ENCODE results near the gene IGFBP1.
"Not testable (repeated sequence)": the region's sequence is repeated elsewhere in the genome, so short reads cannot be mapped to it uniquely, and the experiment has no call there.

Gene IGFBP1

DNA sequence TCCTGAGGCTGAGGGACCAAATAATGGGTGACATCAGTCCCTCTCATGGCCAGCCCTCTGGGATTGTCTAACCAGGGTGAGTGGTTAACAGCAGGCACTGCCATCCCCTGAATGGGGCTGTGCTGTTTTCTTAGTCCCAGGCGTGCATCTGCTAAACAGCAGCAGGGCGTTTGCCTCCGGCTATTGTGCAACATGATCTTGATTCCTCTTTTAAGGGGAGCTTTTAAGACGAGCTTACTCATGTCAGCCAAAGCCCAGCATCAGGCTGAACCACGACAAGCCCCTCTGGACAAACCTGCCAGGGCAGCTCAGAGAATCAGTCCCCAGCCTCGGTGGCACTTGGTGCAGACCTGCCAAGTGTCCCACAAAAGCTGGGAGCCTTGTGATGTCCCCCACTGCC lies 49.0 kb downstream of the IGFBP1 start:
- no peak for DNase-seq (ENCODE audit: low read depth, low spot score)

DNA sequence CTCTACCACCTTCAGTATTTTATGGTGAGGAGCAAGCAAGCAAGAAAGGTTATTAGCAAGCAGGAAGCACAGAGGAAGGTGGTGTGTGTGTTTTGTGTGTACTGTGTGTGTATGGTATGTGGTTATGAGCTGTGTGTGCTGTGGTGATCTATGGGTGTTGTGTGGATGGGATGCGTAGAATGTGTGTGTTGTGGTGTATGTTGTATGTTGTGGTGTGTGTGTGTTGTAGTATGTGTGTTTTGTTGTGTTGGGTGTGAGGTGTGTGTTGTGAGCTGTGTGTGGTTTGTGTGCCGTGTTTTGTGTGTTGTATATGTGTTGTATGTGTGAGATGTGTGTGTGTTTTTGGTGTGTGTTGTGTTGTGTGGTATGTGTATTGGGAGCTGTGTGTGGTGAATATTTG lies 49.6 kb downstream of the IGFBP1 start:
- no peak for DNase-seq (ENCODE audit: low read depth, low spot score)

DNA sequence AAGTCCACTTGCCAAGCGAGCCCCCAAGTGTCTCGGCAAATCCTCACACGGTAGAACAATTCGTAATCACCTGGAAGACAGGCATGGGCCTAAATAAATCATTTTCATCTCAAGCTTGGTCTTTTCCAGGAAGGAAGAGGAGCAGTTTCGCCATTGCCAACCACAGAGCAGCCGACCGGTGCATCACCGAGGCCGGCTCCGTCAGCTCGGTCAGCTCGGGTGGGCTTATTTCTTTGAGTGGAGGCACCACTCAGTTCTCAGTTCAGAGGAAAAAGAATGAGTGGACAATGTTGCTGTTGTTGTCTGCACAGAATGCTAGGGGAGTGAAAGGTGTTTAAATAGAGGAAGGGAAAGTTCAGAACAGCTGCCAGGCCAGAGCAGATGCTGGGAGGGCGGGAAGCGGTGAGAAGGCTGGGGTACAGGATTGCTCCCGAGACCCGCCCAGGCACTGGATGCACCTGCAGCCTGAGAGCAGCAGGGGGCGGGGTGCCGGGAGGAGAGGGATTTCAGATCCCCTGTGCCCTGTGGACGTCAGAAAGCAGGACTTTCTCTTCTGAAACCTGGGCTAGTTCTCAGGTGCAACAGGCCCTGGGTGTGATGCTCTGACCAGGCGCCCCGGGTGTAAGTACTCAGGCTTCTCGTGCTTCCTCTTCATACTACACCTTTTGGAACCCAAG lies 50.5 kb downstream of the IGFBP1 start:
- no peak for DNase-seq (ENCODE audit: low read depth, low spot score)

DNA sequence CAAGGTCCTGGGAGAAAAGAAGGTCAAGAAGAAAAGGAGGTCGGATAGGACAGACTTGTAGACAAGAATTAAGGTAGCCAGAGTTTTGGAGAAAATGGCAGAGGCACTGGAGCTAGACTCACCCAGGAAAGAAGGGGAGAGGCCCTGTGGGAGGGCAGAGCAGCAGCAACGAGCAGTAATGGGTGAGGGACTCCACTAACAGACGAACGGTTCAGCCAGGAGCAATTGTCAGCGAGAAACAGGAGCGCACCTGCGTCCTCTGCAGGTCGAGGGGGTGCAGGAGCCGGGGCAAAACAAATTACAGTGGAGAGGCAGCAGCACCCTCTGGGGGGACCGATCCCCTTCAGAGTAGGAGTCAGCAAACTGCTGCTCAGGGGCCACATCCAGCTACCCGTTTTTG lies 51.3 kb downstream of the IGFBP1 start:
- DNase-seq (ENCODE audit: low read depth, low spot score): no peak

DNA sequence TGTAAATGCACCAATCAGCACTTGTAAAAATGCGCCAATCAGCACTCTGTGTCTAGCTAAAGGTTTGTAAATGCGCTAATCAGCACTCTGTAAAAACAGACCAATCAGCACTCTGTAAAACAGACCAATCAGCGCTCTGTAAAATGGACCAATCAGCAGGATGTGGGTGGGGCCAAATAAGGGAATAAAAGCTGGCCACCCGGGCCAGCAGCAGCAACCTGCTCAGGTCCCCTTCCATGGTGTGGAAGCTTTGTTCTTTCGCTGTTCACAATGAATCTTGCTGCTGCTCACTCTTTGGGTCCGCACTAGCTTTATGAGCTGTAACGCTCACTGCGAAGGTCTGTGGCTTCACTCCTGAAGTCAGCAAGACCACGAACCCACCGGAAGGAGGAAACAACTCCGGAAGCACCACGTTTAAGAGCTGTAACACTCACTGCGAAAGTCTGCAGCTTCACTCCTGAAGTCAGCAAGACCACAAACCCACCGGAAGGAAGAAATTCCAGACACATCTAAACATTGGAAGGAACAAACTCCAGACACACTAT lies 52.0 kb downstream of the IGFBP1 start:
- DNase-seq (ENCODE audit: low read depth, low spot score): not testable (repeated sequence)

DNA sequence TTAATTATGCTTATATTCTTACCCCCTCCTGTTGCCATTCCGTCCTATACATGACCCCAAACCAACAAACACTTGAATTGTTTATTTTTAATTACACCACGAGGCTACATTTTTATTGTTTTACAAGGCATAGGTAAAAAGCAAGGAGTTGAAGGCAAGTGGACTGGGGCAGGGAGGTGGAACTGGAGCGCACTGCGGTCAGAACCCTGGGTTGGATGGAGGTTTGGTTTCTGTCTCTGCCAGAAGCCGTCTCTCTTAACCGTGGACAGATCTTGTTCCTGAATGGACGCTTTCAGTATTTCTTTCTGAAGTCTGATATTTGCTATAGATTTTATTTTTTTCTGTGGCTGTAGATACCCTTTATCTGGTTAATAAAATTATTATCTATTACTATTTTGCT lies 52.7 kb downstream of the IGFBP1 start:
- DNase-seq (ENCODE audit: low read depth, low spot score): no peak
